RWPE2 (cell line): Measurements from ENCODE around the gene LRRC56.

ENCODE experiments used
- ATAC-seq: fragments of 200-7000 bp; cut with Tn5 transposase; 3 replicates; pipeline ENCODE4 v1.9.1; 2021; ENCODE audit warnings: low read depth
- DNase-seq: peaks from one replicate; pipeline ENCODE4 v3.0.0-alpha.2; 2020; ENCODE audit warnings: low spot score
- H3K27ac ChIP-seq: fragments of 450-650 bp; 2 replicates; pipeline ENCODE4 v1.5.1; 2017; ENCODE audit warnings: mild to moderate bottlenecking; ENCODE audit not compliant: poor library complexity, severe bottlenecking
- H3K27me3 ChIP-seq: fragments of 250-450 bp; sonication (Bioruptor Pico); 2 replicates; pipeline ENCODE4 v1.5.1; 2021; ENCODE audit warnings: mild to moderate bottlenecking, moderate library complexity; ENCODE audit not compliant: insufficient read depth, poor library complexity, severe bottlenecking
- H3K36me3 ChIP-seq: fragments of 250-450 bp; sonication (Bioruptor Pico); 2 replicates; pipeline ENCODE4 v1.5.1; 2020; ENCODE audit warnings: low read depth, mild to moderate bottlenecking, moderate library complexity
- H3K4me1 ChIP-seq: fragments of 250-450 bp; sonication (Bioruptor Pico); 2 replicates; pipeline ENCODE4 v1.5.1; 2021; ENCODE audit warnings: mild to moderate bottlenecking, moderate library complexity; ENCODE audit not compliant: insufficient read depth, poor library complexity, severe bottlenecking
- H3K4me3 ChIP-seq: fragments of 250-450 bp; sonication (Bioruptor Pico); 2 replicates; pipeline ENCODE4 v1.5.1; 2021; ENCODE audit warnings: mild to moderate bottlenecking, moderate library complexity; ENCODE audit not compliant: severe bottlenecking
- H3K9me3 ChIP-seq: fragments of 250-450 bp; sonication (Bioruptor Pico); 2 replicates; pipeline ENCODE4 v1.5.1; 2021; ENCODE audit warnings: mild to moderate bottlenecking, moderate library complexity; ENCODE audit not compliant: severe bottlenecking
- CTCF ChIP-seq: fragments of 450-650 bp; IDR thresholded peaks from one replicate; pipeline ENCODE4 v1.5.1; 2017; ENCODE audit warnings: mild to moderate bottlenecking, moderate library complexity; ENCODE audit not compliant: poor library complexity, severe bottlenecking

The LRRC56 gene

GRCh38 chr11:531919-532526 lies 5.3 kb upstream of the LRRC56 start:
- ATAC-seq (no peak), DNase-seq (no peak)
- H3K27me3 ChIP-seq: no peaks in the 10 kb centered on the region
- H3K4me1 ChIP-seq: no peaks in the 10 kb centered on the region
- peaks cover 28% of the 10 kb centered on the region for H3K36me3 ChIP-seq
- no peak for TF ChIP-seq CTCF
- H3K4me3 ChIP-seq: no peak overlapping the region
- H3K27ac ChIP-seq: no peak overlapping the region
- H3K9me3 ChIP-seq: no peaks in the 10 kb centered on the region

GRCh38 chr11:532527-532985 lies 4.8 kb upstream of the LRRC56 start:
- Histone ChIP-seq H3K36me3 (peaks cover 28% of the 10 kb centered on the region), H3K27ac (no peak overlapping the region), H3K27me3 (no peaks in the 10 kb centered on the region), H3K4me1 (no peaks in the 10 kb centered on the region), H3K9me3 (no peaks in the 10 kb centered on the region), H3K4me3 (no peak overlapping the region)
- TF ChIP-seq CTCF: no peak
- ATAC-seq (no peak), DNase-seq (peak; percentile 72)

GRCh38 chr11:532986-533585 lies 4.2 kb upstream of the LRRC56 start:
- Histone ChIP-seq H3K27me3 (no peaks in the 10 kb centered on the region), H3K27ac (no peak overlapping the region), H3K36me3 (peaks cover 28% of the 10 kb centered on the region), H3K9me3 (no peaks in the 10 kb centered on the region), H3K4me1 (no peaks in the 10 kb centered on the region), H3K4me3 (no peak overlapping the region)
- DNase-seq (no peak), ATAC-seq (no peak)
- TF ChIP-seq CTCF: no peak

- Histone ChIP-seq H3K9me3 (no peaks in the 10 kb centered on the region), H3K36me3 (peaks cover 28% of the 10 kb centered on the region), H3K27ac (peak overlapping the region; percentile 91), H3K4me3 (peak overlapping the region; percentile 88), H3K4me1 (no peaks in the 10 kb centered on the region), H3K27me3 (no peaks in the 10 kb centered on the region)
- no peak for ATAC-seq
- peak; percentile 60 for DNase-seq
- no peak for TF ChIP-seq CTCF
Measured at GRCh38 chr11:533586-534395, 3.5 kb upstream of the LRRC56 start.
